Measurements from ENCODE around the gene ID4. TPM values are rescaled to one million over a fixed set of nuclear protein-coding genes. Genes with fewer than 3 reads are reported as not detected.

ID4 gene
- total and polyA plus RNA-seq, 2 of the 8 experiments (the other 6 are each of a cell fraction or from before 2014, with no cell fraction given) = 2.0 to 8.3 TPM

DNA sequence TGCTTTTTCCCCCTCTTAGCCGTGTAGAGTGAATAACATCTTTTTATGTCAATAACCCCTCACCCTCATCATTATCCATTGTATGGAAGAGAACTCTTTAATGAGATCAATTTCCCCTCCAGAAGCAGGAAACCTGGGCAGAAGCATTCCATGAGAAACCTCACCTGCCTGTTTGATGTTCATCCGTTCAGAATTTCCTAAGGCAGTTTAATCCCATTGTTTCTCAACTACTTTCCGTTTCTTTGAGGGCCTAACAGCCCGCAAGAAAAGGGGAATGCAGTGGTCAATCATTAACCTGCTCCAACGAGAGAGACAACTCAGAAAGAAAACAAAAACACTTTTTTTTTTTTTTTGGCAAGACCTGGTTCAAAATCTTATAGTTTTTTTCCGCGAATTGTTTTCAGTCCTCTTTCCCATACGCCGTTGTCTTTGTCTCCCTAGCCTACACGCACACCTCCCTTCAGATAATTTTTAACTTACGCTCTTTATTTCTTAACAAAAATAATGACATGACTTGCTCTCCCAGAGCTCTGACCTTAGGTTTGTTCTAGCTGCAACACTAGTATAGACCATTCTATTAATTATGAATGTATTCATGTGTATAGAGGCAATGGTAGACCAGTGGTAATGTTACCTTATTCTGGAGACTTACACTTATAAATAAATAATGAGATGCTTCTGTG, 25.6 kb upstream of the ID4 start (continued):
- TF ChIP-seq KDM4A (IDR thresholded peaks at IDR 0.05; ENCODE audit: low read depth, low read length, severe bottlenecking) = no peak
- TF ChIP-seq ZNF274 (IDR thresholded peaks at IDR 0.05; ENCODE audit: borderline replicate concordance, extremely low read depth, low read length) = no peak
- no peak for TF ChIP-seq E2F6 (IDR thresholded peaks at IDR 0.05)
- TF ChIP-seq CBX5 (IDR thresholded peaks at IDR 0.05; ENCODE audit: low read depth, low read length) = no peak
- TF ChIP-seq SP2 (IDR thresholded peaks at IDR 0.05; ENCODE audit: low read length) = no peak
- TF ChIP-seq POLR2A (IDR thresholded peaks at IDR 0.05; ENCODE audit: control extremely low read depth in 1 of 2, low read depth in 2 of 2, low read length in 2 of 2) = no peak

All from H1 (cell line).